Measurements from ENCODE around the gene SULT1B1. TPM values are rescaled to one million over a fixed set of nuclear protein-coding genes. Genes with fewer than 3 reads are reported as not detected.

Gene SULT1B1
- total and polyA plus RNA-seq, 2 of the 8 experiments (the other 6 are each of a cell fraction or from before 2014, with no cell fraction given): not detected

DNA sequence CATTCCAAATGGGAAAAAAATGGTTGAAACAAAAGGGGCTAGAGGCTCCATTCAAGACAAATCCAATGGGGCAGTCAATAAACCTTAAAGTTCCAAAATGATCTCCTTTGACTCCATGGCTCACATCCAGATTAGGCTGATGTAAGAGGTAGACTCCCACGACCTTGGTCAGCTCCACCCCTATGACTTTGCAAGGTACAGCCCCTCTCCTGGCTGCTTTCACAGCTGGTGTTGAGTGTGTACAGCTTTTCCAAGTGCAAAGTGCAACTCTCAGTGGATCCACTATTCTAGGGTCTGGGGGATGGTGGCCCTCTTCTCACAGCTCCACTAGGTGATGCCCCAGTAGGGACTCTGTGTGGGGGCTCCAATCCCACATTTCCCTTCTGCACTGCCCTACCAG is 21.5 kb downstream of the SULT1B1 start (continued):
- TF ChIP-seq CHD7 (IDR thresholded peaks at IDR 0.05; ENCODE audit: insufficient replicate concordance, low read length): no peak
- TF ChIP-seq CEBPB (IDR thresholded peaks at IDR 0.05; ENCODE audit: low read depth, low read length): no peak
- no peak for TF ChIP-seq SAP30 (IDR thresholded peaks at IDR 0.05; ENCODE audit: insufficient read depth, insufficient replicate concordance, low read length)
- no peak for TF ChIP-seq E2F6 (IDR thresholded peaks at IDR 0.05)
- no peak for TF ChIP-seq FOSL1 (IDR thresholded peaks at IDR 0.05; ENCODE audit: insufficient read depth, low read depth, low read length)
- no peak for TF ChIP-seq CTCF (IDR thresholded peaks at IDR 0.05; ENCODE audit: control extremely low read depth in 1 of 3, insufficient read depth in 1 of 3, low read depth in 1 of 3, low read length in 3 of 3)
- TF ChIP-seq TEAD4 (IDR thresholded peaks at IDR 0.05; ENCODE audit: low read depth, low read length): no peak
- no peak for TF ChIP-seq SP4 (IDR thresholded peaks at IDR 0.05; ENCODE audit: low read length)
- no peak for TF ChIP-seq SP1 (IDR thresholded peaks at IDR 0.05; ENCODE audit: low read depth, low read length)
